ENCODE data around the gene AAK1.
"Not testable (repeated sequence)": the region's sequence is repeated elsewhere in the genome, so short reads cannot be mapped to it uniquely, and the experiment has no call there.

Gene AAK1

GRCh38 chr2:69659349-69659748, 15.8 kb upstream of the AAK1 start:
- DNase-seq, result no peak

- DNase-seq, result no peak
These were observed 8.7 kb upstream of the AAK1 start for GRCh38 chr2:69652206-69652605.

GRCh38 chr2:69647196-69647595, 3.7 kb upstream of the AAK1 start:
- not testable (repeated sequence) for DNase-seq

- no peak for DNase-seq
These were observed 3.2 kb upstream of the AAK1 start for GRCh38 chr2:69646714-69647113.

GRCh38 chr2:69645921-69646320, 2.4 kb upstream of the AAK1 start:
- DNase-seq, result no peak

- DNase-seq, result no peak
These were observed 1.5 kb upstream of the AAK1 start for GRCh38 chr2:69645031-69645431.

- no peak for DNase-seq
These were observed 1.0 kb upstream of the AAK1 start for GRCh38 chr2:69644506-69644979.

- peak; percentile 29 for DNase-seq
These were observed 584 bp downstream of the AAK1 start for GRCh38 chr2:69642709-69643601.

- DNase-seq, result no peak
These were observed 1.4 kb downstream of the AAK1 start for GRCh38 chr2:69641887-69642708.

GRCh38 chr2:69641471-69641870, 2.1 kb downstream of the AAK1 start:
- no peak for DNase-seq

GRCh38 chr2:69639266-69639665, 4.3 kb downstream of the AAK1 start:
- DNase-seq, result no peak

GRCh38 chr2:69638630-69639029, 4.9 kb downstream of the AAK1 start:
- DNase-seq, result no peak

- no peak for DNase-seq
These were observed 5.6 kb downstream of the AAK1 start for GRCh38 chr2:69637923-69638322.

- DNase-seq, result no peak
These were observed 7.1 kb downstream of the AAK1 start for GRCh38 chr2:69636395-69636794.

GRCh38 chr2:69635432-69635831, 8.1 kb downstream of the AAK1 start:
- DNase-seq, result no peak

GRCh38 chr2:69634196-69634821, 9.2 kb downstream of the AAK1 start:
- no peak for DNase-seq

GRCh38 chr2:69631402-69631801, 12.1 kb downstream of the AAK1 start:
- DNase-seq, result no peak

- no peak for DNase-seq
These were observed 13.5 kb downstream of the AAK1 start for GRCh38 chr2:69629921-69630608.

GRCh38 chr2:69628325-69629021, 15.1 kb downstream of the AAK1 start:
- DNase-seq, result no peak

GRCh38 chr2:69625078-69625795, 18.3 kb downstream of the AAK1 start:
- no peak for DNase-seq

GRCh38 chr2:69624611-69625010, 18.9 kb downstream of the AAK1 start:
- DNase-seq, result no peak
